OCI-LY3 (cell line): ENCODE measurements around the gene STK35.
A peak's percentile ranks its signal among the peaks of the same experiment; 100 is the strongest.

Experiments
- H2AFZ ChIP-seq: fragments of 200-600, 300-600 bp; shearing (Covaris generic); 2 replicates; pipeline ENCODE4 v1.6.0; 2014; ENCODE audit warnings: antibody characterized with exemption, low read depth, low read length
- H3K27ac ChIP-seq: fragments of 200-600, 300-600 bp; sonication (generic); 2 replicates; pipeline ENCODE4 v1.5.1; 2014; ENCODE audit warnings: mild to moderate bottlenecking, low read length, moderate library complexity, mixed read lengths
- H3K27me3 ChIP-seq: fragments of 200-600, 300-600 bp; sonication (generic); 2 replicates; pipeline ENCODE4 v1.6.1; 2014; ENCODE audit warnings: low read depth, low read length, mixed read lengths
- H3K36me3 ChIP-seq: fragments of 200-600, 300-600 bp; sonication (generic); replicated peaks from 2 replicates; pipeline ENCODE3; 2014; ENCODE audit warnings: low read depth, low read length, mixed read lengths
- H3K4me1 ChIP-seq: fragments of 300-600, 200-600 bp; sonication (generic); 2 replicates; pipeline ENCODE4 v1.6.1; 2014; ENCODE audit warnings: low read length, mixed read lengths
- H3K4me2 ChIP-seq: fragments of 200-600, 300-600 bp; sonication (generic); 2 replicates; pipeline ENCODE4 v1.6.1; 2014; ENCODE audit warnings: low read length, mixed read lengths
- H3K4me3 ChIP-seq: fragments of 300-600, 200-600 bp; sonication (generic); 2 replicates; pipeline ENCODE4 v1.5.1; 2014; ENCODE audit warnings: antibody characterized with exemption, mild to moderate bottlenecking, low read length, moderate library complexity
- H3K79me2 ChIP-seq: fragments of 300-600, 200-600 bp; shearing (Covaris generic); 2 replicates; pipeline ENCODE4 v1.6.1; 2014; ENCODE audit warnings: mild to moderate bottlenecking, low read length, mixed read lengths
- H3K9ac ChIP-seq: fragments of 300-600, 200-600 bp; shearing (Covaris generic); 2 replicates; pipeline ENCODE4 v1.6.0; 2014; ENCODE audit warnings: mild to moderate bottlenecking, low read length, moderate library complexity
- H3K9me3 ChIP-seq: fragments of 200-600, 300-600 bp; shearing (Covaris generic); 2 replicates; pipeline ENCODE4 v1.6.1; 2014; ENCODE audit warnings: low read length, mixed read lengths; ENCODE audit not compliant: insufficient read depth
- H4K20me1 ChIP-seq: fragments of 200-600, 300-600 bp; sonication (generic); 2 replicates; pipeline ENCODE4 v1.6.1; 2016; ENCODE audit warnings: low read length, mixed read lengths; ENCODE audit not compliant: insufficient read depth
- EZH2phosphoT487 ChIP-seq: fragments of 200-600 bp; shearing (Covaris generic); IDR thresholded peaks from 2 replicates; pipeline ENCODE4 v1.6.1; 2018; ENCODE audit warnings: antibody characterized with exemption, mixed run types, low read depth
- TF ChIP-seq, protein P1 (sequence below): fragments of 200-600, 300-600 bp; sonication (generic); IDR thresholded peaks from 2 replicates; pipeline ENCODE4 v1.5.1; 2014; ENCODE audit warnings: antibody characterized with exemption, low read length, low read depth

The STK35 gene

DNA sequence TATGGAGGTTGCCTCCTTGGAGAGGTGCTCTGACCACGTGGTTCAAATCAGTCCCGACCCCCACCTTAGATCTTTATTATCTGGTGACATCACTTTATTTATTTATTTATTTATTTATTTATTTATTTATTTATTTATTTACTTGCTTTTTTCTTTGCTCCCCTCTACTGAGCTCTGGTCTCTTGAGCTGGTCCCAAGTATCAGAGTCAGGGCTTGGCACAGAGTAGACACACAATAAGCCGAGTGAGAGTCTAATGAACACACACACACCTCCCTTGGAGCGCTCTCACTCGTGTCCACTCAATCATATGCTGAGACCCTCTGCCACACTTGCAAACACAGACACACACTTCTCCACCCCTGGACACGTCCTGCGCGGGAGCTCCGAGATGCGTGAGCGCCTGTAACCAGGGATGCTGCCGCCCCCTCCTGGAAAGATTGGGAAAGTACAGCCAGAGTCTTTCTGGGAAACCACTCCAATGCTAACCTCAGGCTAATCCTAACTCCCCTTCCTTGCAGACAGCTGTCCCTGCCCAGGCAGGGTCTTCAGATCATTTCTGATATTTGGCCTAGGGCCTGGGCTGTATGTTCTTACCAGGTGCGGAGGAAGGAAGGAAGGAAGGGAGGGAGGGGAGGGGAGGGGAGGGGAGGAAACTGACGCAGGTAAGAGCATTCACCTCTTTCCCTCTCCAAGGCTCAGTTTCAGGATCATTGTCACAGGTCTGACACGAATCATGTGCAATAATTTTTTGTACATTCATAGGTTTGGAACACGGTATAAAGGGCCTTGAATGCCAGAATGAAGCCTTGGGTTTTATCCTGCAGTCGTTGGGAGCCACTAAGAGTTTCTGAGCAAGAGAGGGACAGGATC lies 70.9 kb downstream of the STK35 start:
- H3K4me2 ChIP-seq, result peak overlapping the region; percentile 82
- no peaks in the 10 kb centered on the region for H3K9me3 ChIP-seq
- no peak overlapping the region for H3K9ac ChIP-seq
- H3K27ac ChIP-seq, result no peak overlapping the region
- H3K36me3 ChIP-seq, result no peaks in the 10 kb centered on the region
- H2AFZ ChIP-seq, result no peak overlapping the region
- H3K79me2 ChIP-seq, result no peaks in the 10 kb centered on the region
- TF ChIP-seq, protein P1, sequence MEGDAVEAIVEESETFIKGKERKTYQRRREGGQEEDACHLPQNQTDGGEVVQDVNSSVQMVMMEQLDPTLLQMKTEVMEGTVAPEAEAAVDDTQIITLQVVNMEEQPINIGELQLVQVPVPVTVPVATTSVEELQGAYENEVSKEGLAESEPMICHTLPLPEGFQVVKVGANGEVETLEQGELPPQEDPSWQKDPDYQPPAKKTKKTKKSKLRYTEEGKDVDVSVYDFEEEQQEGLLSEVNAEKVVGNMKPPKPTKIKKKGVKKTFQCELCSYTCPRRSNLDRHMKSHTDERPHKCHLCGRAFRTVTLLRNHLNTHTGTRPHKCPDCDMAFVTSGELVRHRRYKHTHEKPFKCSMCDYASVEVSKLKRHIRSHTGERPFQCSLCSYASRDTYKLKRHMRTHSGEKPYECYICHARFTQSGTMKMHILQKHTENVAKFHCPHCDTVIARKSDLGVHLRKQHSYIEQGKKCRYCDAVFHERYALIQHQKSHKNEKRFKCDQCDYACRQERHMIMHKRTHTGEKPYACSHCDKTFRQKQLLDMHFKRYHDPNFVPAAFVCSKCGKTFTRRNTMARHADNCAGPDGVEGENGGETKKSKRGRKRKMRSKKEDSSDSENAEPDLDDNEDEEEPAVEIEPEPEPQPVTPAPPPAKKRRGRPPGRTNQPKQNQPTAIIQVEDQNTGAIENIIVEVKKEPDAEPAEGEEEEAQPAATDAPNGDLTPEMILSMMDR, result peak; percentile 97
- no peak for TF ChIP-seq EZH2phosphoT487
- peaks cover 41% of the 10 kb centered on the region for H3K27me3 ChIP-seq
- peak overlapping the region; percentile 66 for H3K4me3 ChIP-seq
- H3K4me1 ChIP-seq, result no peaks in the 10 kb centered on the region
- no peaks in the 10 kb centered on the region for H4K20me1 ChIP-seq

DNA sequence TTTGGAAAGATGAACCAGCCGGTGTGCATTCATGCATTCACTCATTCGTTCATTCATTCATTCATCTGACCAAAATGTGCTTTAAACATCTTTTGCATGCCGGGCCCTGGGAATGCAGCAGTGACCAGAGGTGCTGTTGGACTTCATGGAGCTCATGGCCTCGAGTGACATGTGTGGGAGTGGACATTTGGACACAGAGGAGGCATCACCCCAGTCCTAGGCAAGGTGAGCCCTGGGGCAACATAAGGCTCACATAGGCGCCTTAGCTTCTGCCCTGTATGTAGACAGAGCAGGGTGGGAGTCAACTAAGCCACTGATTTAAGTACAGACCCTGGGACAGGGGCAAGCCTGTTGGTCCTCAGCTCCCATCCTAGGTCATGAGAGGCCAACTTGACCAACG lies 71.6 kb downstream of the STK35 start:
- no peaks in the 10 kb centered on the region for H3K4me1 ChIP-seq
- no peaks in the 10 kb centered on the region for H3K36me3 ChIP-seq
- H3K4me3 ChIP-seq, result no peak overlapping the region
- peaks cover 41% of the 10 kb centered on the region for H3K27me3 ChIP-seq
- TF ChIP-seq, protein P1, result no peak
- no peak for TF ChIP-seq EZH2phosphoT487
- no peak overlapping the region for H3K9ac ChIP-seq
- H3K79me2 ChIP-seq, result no peaks in the 10 kb centered on the region
- H3K4me2 ChIP-seq, result no peak overlapping the region
- no peaks in the 10 kb centered on the region for H3K9me3 ChIP-seq
- no peak overlapping the region for H3K27ac ChIP-seq
- no peaks in the 10 kb centered on the region for H4K20me1 ChIP-seq
- no peak overlapping the region for H2AFZ ChIP-seq

DNA sequence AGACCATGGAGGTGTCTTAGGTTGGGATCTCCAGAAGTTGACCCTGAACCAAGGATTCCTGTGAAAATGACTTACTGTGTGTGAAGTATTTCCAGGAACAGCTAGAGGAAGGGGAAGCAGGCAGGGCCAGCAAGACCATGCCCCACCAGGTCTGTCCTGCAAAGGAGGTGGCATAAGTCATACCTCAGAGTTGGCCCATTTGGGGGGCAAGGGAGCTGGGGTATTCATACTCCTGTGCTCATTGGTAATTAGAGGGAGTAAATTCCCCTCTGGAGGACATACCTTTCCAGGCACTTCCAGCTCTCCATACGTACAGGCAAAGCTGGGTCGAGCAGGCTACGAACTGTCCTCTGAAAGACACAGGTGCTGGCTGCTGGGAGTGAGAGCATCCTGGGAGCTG lies 72.4 kb downstream of the STK35 start:
- no peaks in the 10 kb centered on the region for H3K79me2 ChIP-seq
- H3K27ac ChIP-seq, result no peak overlapping the region
- H3K9ac ChIP-seq, result no peak overlapping the region
- no peaks in the 10 kb centered on the region for H3K36me3 ChIP-seq
- H4K20me1 ChIP-seq, result no peaks in the 10 kb centered on the region
- H3K4me2 ChIP-seq, result no peak overlapping the region
- no peaks in the 10 kb centered on the region for H3K4me1 ChIP-seq
- TF ChIP-seq, protein P1, result no peak
- no peak for TF ChIP-seq EZH2phosphoT487
- H3K9me3 ChIP-seq, result no peaks in the 10 kb centered on the region
- no peak overlapping the region for H3K4me3 ChIP-seq
- H3K27me3 ChIP-seq, result peaks cover 41% of the 10 kb centered on the region
- no peak overlapping the region for H2AFZ ChIP-seq

DNA sequence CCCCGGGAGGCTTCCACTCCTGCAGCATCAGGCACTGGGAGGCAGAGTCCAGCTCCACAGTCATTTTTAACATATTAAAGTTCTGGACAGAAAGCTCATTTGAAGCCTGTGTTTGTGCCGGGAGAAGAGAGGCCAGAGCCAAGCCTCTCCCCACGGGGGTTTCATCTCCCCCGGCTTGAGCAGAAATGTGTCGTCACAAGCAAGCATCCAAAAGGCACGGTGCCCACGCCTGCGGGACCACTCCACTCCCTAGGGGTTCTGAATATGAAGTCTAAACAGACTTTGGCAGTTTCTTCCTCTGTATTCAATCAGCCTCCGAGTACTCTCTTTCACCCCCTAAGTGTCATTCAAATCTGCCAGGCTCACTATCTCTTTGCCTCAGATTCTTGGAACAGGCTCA lies 75.3 kb downstream of the STK35 start:
- Histone ChIP-seq H3K4me1 (no peaks in the 10 kb centered on the region), H3K36me3 (no peaks in the 10 kb centered on the region), H3K4me3 (no peak overlapping the region), H4K20me1 (no peaks in the 10 kb centered on the region), H3K27ac (no peak overlapping the region), H3K9ac (no peak overlapping the region), H3K9me3 (no peaks in the 10 kb centered on the region), H3K4me2 (no peak overlapping the region), H3K27me3 (peaks cover 30% of the 10 kb centered on the region), H3K79me2 (no peaks in the 10 kb centered on the region), H2AFZ (no peak overlapping the region)
- TF ChIP-seq, protein P1, result no peak
- TF ChIP-seq EZH2phosphoT487, result no peak
